Measurements from ENCODE around the gene PDGFRB.

DNA sequence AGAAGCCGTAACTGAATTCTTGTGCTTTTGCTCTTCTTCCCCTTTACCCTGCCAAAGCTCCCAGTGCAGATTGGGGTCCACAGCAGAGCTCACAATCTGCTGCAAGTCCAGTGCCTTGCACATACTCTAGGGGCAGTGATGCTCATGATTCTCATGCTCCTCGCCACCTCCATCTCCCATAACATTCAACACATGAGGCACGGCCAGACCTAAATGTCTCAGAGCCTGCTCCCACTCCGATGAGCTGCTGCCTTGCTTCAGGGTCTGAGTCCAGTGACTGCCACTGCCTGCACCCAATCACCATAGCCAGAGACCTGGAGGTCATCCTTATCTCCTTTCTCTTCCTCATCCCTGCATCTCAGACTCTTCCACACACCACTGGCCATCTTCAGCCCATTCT, 79.8 kb downstream of the PDGFRB start:
- TF ChIP-seq, protein P1, sequence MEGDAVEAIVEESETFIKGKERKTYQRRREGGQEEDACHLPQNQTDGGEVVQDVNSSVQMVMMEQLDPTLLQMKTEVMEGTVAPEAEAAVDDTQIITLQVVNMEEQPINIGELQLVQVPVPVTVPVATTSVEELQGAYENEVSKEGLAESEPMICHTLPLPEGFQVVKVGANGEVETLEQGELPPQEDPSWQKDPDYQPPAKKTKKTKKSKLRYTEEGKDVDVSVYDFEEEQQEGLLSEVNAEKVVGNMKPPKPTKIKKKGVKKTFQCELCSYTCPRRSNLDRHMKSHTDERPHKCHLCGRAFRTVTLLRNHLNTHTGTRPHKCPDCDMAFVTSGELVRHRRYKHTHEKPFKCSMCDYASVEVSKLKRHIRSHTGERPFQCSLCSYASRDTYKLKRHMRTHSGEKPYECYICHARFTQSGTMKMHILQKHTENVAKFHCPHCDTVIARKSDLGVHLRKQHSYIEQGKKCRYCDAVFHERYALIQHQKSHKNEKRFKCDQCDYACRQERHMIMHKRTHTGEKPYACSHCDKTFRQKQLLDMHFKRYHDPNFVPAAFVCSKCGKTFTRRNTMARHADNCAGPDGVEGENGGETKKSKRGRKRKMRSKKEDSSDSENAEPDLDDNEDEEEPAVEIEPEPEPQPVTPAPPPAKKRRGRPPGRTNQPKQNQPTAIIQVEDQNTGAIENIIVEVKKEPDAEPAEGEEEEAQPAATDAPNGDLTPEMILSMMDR (conservative IDR thresholded peaks at IDR 0.05; ENCODE audit: low read depth, low read length): peak; percentile 23; the same call in 1 of the 2 replicates
- no peak for TF ChIP-seq EZH2 (IDR thresholded peaks at IDR 0.05; ENCODE audit: low read length, unreplicated experiment)
